Esophagus muscularis mucosa (tissue), 4 donors: ENCODE data around the gene BMPR1B. TPM values are rescaled to one million over a fixed set of nuclear protein-coding genes. Genes with fewer than 3 reads are reported as not detected.

Experiments
- DNase-seq: peaks from one replicate; pipeline ENCODE4 v3.0.0-alpha.2; 2017; ENCODE audit errors: extremely low spot score
- H3K27ac ChIP-seq, 4 donors: fragments of 200-600 bp; sonication (generic); replicated peaks in 1 of 4; 1 replicate in 3 of 4; 2 replicates in 1 of 4; pipeline ENCODE4 v1.5.1; 2016 to 2019; ENCODE audit warnings: mild to moderate bottlenecking in 1 of 4
- H3K27me3 ChIP-seq, 4 donors: fragments of 200-600 bp; sonication (generic); one replicate each; pipeline versions ENCODE4 v1.5.1 to v1.6.0; 2016 to 2019
- H3K36me3 ChIP-seq, 4 donors: fragments of 200-600 bp; sonication (generic); one replicate each; pipeline ENCODE4 v1.5.1; 2016 to 2019
- H3K4me1 ChIP-seq, 4 donors: fragments of 200-600 bp; sonication (generic); one replicate each; pipeline ENCODE4 v1.5.1; 2016 to 2019
- H3K4me3 ChIP-seq, 4 donors: fragments of 200-600 bp; sonication (generic); 1 replicate in 2 of 4; 2 replicates in 2 of 4; pipeline ENCODE4 v1.5.1; 2016 to 2019; ENCODE audit warnings: mild to moderate bottlenecking in 4 of 4, moderate library complexity in 1 of 4
- H3K9me3 ChIP-seq, 4 donors: fragments of 200-600 bp; sonication (generic); 1 replicate in 3 of 4; 2 replicates in 1 of 4; pipeline ENCODE4 v1.5.1; 2016 to 2019
- EP300 ChIP-seq: sonication (generic); formaldehyde crosslinking; IDR thresholded peaks from one replicate; pipeline ENCODE4 v1.6.1; 2017; ENCODE audit warnings: antibody characterized with exemption
- POLR2A ChIP-seq: fragments of 450-650 bp; IDR thresholded peaks from one replicate; pipeline ENCODE4 v1.6.1; 2017; ENCODE audit warnings: antibody characterized with exemption, moderate library complexity, mild to moderate bottlenecking, low read depth
- POLR2AphosphoS5 ChIP-seq, 2 donors: sonication (generic); formaldehyde crosslinking; IDR thresholded peaks; one replicate each; pipeline ENCODE4 v1.6.1; 2017; ENCODE audit warnings: antibody characterized with exemption in 2 of 2
- WGBS: methylation state at CpG from one replicate; pipeline ENCODE4 v1.1.5; 2018; 5-methylcytosine and 5-hydroxymethylcytosine counted together
- intact Hi-C: fragments of 100-400 bp; cut with DNase I; formaldehyde crosslinking; loops from one replicate; pipeline ENCODE4 v1.15.1; 2023
- total RNA-seq, 4 donors: library from RNA; depleted of rRNA; stranded (reverse); fragments of >200 nt; gene quantifications; one replicate each; pipeline versions ENCODE4 v1.1.0 to v1.2.1, GENCODE V29; 2016
- TF ChIP-seq, protein P1 (sequence below), 3 experiments: fragments of 200-600 bp in 2 of 3; fragments of 450-650 bp in 1 of 3; sonication (generic) in 2 of 3; IDR thresholded peaks; one replicate each; pipeline ENCODE4 v1.5.1; 2017 to 2019; ENCODE audit warnings: antibody characterized with exemption in 3 of 3, mild to moderate bottlenecking in 2 of 3, moderate library complexity in 1 of 3

BMPR1B gene
- total RNA-seq, 4 donors from 2014 or later: 11.3 to 22.0 (median 17.6) TPM

DNA sequence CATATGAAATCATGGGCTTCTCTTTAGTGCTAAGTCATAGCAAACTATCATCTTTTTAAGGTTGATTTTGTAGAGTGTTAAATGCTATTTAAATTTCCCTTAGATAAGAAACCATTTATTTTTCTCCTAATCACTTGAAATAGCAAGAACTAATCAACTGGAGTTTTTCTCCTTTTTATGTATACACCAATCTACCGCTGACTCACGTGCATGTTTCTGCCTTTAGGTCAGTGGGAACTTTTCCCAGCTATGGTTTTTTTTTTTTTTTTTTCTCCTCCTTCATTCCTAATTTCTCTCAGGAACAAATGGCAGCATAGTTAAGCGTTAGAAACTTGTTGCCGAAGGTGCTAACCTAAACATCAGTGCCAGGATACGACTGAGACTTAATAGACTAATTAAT lies 176.4 kb downstream of the BMPR1B start:
- 39% methylated on average over 5 of the region's 5 CpGs for WGBS
- Histone ChIP-seq H3K36me3 (no peaks in the 10 kb centered on the region), H3K4me1 (peaks cover 0 to 54% (median 46%) of the 10 kb centered on the region in 4 donors), H3K27ac (peak overlapping the region in 1 of 4 donors; percentile 0), H3K4me3 (no peak overlapping the region), H3K27me3 (no peaks in the 10 kb centered on the region), H3K9me3 (no peaks in the 10 kb centered on the region)
- TF ChIP-seq, protein P1, sequence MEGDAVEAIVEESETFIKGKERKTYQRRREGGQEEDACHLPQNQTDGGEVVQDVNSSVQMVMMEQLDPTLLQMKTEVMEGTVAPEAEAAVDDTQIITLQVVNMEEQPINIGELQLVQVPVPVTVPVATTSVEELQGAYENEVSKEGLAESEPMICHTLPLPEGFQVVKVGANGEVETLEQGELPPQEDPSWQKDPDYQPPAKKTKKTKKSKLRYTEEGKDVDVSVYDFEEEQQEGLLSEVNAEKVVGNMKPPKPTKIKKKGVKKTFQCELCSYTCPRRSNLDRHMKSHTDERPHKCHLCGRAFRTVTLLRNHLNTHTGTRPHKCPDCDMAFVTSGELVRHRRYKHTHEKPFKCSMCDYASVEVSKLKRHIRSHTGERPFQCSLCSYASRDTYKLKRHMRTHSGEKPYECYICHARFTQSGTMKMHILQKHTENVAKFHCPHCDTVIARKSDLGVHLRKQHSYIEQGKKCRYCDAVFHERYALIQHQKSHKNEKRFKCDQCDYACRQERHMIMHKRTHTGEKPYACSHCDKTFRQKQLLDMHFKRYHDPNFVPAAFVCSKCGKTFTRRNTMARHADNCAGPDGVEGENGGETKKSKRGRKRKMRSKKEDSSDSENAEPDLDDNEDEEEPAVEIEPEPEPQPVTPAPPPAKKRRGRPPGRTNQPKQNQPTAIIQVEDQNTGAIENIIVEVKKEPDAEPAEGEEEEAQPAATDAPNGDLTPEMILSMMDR (IDR thresholded peaks at IDR 0.05): no peak
- intact Hi-C loops: no loop called here
- DNase-seq: no peak

DNA sequence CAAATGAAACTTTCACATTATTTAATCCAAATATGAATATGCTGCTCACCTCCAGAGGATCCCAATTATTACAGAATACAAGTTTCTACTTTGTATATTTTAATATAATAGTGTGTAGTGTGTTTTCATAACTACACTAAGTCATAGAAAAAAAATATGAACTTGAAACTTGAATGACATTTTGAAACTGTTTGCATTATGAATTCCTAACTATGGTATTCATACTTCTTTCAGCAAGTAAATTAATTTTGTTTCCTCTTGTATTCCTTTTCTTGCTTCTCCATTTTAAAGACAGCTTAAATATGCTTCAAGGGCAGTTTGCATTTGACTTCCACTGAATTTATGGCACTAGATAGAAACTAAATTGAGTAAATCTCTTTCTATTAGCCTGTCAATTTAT lies 177.1 kb downstream of the BMPR1B start:
- DNase-seq: no peak
- intact Hi-C loops: no loop called here
- no peaks in the 10 kb centered on the region for H3K36me3 ChIP-seq
- no peak overlapping the region for H3K27ac ChIP-seq
- TF ChIP-seq POLR2AphosphoS5 (IDR thresholded peaks at IDR 0.05) (no peak), EP300 (no peak), POLR2A (no peak)
- TF ChIP-seq, protein P1 (IDR thresholded peaks at IDR 0.05): no peak
- no peak overlapping the region for H3K4me3 ChIP-seq
- H3K27me3 ChIP-seq: no peaks in the 10 kb centered on the region
- peaks cover 0 to 47% (median 41%) of the 10 kb centered on the region in 4 donors for H3K4me1 ChIP-seq
- H3K9me3 ChIP-seq: no peaks in the 10 kb centered on the region

DNA sequence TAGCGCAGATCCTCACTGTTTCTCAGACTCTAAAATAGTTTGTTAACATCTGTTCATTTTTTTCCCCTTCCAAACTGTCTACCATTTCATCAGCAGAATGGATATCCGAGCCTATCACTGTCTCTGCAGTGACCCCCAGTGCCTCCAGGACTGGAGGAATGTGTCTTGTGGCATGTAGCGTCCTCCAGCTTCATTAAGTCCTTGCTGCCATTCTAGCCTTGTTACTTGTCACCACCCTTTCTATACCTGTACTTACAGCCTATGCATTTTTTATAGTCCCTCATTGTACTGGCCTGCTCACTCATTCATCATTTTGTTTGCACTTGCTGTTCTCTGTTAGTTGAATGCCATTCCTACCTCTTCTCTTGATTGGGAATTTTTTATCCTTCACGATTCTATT lies 179.1 kb downstream of the BMPR1B start:
- 70% methylated on average over 4 of the region's 4 CpGs for WGBS
- DNase-seq: no peak
- H3K4me3 ChIP-seq: no peak overlapping the region
- intact Hi-C loops: no loop called here
- H3K27me3 ChIP-seq: no peaks in the 10 kb centered on the region
- no peak overlapping the region for H3K27ac ChIP-seq
- H3K4me1 ChIP-seq: peaks cover 0 to 41% (median 35%) of the 10 kb centered on the region in 4 donors
- H3K9me3 ChIP-seq: no peaks in the 10 kb centered on the region
- TF ChIP-seq, protein P1 (IDR thresholded peaks at IDR 0.05): no peak
- TF ChIP-seq POLR2AphosphoS5 (IDR thresholded peaks at IDR 0.05) (no peak), EP300 (no peak), POLR2A (no peak)
- H3K36me3 ChIP-seq: no peaks in the 10 kb centered on the region

DNA sequence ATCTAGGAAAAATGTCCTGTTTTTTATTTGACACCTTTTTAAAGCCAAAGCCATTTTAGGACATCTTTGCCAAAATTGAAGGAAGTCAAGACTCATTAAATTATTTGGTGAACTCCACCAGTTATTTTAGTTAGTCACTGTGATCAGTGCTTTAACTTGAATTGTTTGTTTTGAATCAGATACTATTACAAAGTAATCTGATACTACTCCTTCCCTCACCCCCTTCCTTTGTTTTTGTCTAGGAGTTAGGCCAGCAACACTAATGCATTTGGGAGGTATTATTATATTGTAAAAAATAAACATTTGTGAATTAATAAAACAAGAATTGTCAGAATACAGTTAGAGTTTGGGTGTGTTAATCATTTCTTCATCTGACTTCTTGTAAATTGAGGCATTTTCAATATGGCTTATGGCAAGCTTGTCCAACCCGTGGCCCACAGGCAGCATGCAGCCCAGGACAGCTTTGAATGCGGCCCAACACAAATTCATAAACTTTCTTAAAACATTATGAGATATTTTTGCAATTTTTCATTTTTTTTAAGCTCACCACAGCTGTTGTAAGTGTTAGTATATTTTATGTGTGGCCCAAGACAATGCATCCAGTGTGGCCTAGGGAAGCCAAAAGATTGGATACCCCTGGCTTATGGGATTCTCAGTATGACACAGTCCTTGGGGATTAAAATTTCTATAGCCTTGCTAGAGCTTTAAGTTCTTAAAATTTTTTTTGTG lies 182.2 kb downstream of the BMPR1B start:
- 87% methylated on average over 2 of the region's 2 CpGs for WGBS
- H3K36me3 ChIP-seq: no peaks in the 10 kb centered on the region
- no peaks in the 10 kb centered on the region for H3K27me3 ChIP-seq
- no peak overlapping the region for H3K4me3 ChIP-seq
- TF ChIP-seq POLR2AphosphoS5 (IDR thresholded peaks at IDR 0.05) (no peak), EP300 (no peak), POLR2A (no peak)
- TF ChIP-seq, protein P1 (IDR thresholded peaks at IDR 0.05): no peak
- H3K27ac ChIP-seq: no peak overlapping the region
- no peaks in the 10 kb centered on the region for H3K9me3 ChIP-seq
- DNase-seq: no peak
- H3K4me1 ChIP-seq: peaks cover 0 to 26% (median 22%) of the 10 kb centered on the region in 4 donors
- intact Hi-C loops: no loop called here

DNA sequence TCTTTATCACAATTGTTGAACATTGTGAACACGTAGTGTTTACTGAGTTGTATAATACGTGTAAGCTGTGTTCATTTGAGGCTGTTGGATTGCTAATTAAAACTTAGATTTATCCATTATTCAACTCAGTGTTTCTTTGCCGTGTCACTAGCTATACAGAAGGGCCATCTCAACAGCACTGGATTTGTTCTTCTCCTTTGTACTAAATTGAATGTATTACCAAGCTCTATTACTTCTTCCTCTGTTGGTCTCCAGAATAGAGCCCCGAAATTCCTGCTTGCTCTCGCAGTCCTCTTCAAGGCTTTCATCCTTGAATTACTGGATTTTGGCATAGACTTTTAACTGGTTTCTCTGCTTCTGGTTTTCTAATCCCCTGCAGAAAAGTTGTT lies 182.8 kb downstream of the BMPR1B start:
- TF ChIP-seq EP300 (no peak), POLR2A (no peak), POLR2AphosphoS5 (IDR thresholded peaks at IDR 0.05) (no peak)
- TF ChIP-seq, protein P1 (IDR thresholded peaks at IDR 0.05): no peak
- DNase-seq: no peak
- no peaks in the 10 kb centered on the region for H3K9me3 ChIP-seq
- no peaks in the 10 kb centered on the region for H3K27me3 ChIP-seq
- peaks cover 0 to 20% (median 17%) of the 10 kb centered on the region in 4 donors for H3K4me1 ChIP-seq
- WGBS: 89% methylated on average over 5 of the region's 5 CpGs
- no peak overlapping the region for H3K27ac ChIP-seq
- H3K4me3 ChIP-seq: no peak overlapping the region
- intact Hi-C loops: no loop called here
- H3K36me3 ChIP-seq: no peaks in the 10 kb centered on the region
